Sigmoid colon (tissue), 4 donors: ENCODE measurements around the gene RTF1.

Source experiments
- CTCF ChIP-seq, 4 experiments: fragments of 450-650 bp in 3 of 4; fragments of 200-600 bp in 1 of 4; IDR thresholded peaks; one replicate each; pipeline ENCODE4 v1.5.1; 2016 to 2019; ENCODE audit warnings: antibody characterized with exemption in 4 of 4, mild to moderate bottlenecking in 3 of 4, moderate library complexity in 2 of 4
- EP300 ChIP-seq, 4 donors: sonication (generic); formaldehyde crosslinking; IDR thresholded peaks; one replicate each; pipeline ENCODE4 v1.6.1; 2017; ENCODE audit warnings: antibody characterized with exemption in 4 of 4
- POLR2A ChIP-seq, 2 donors: fragments of 450-650 bp; IDR thresholded peaks; one replicate each; pipeline ENCODE4 v1.6.1; 2016; ENCODE audit warnings: antibody characterized with exemption in 2 of 2, mild to moderate bottlenecking in 2 of 2, moderate library complexity in 2 of 2

- no peak for TF ChIP-seq CTCF (IDR thresholded peaks at IDR 0.05)
- no peak for TF ChIP-seq EP300 (IDR thresholded peaks at IDR 0.05)
- no peak for TF ChIP-seq POLR2A (IDR thresholded peaks at IDR 0.05)
These were observed 69.4 kb downstream of the RTF1 start for GRCh38 chr15:41486286-41486685.
